ENCODE results near the gene CCNJL. TPM values are rescaled to one million over a fixed set of nuclear protein-coding genes. Genes with fewer than 3 reads are reported as not detected.

The CCNJL gene
- total and polyA plus RNA-seq, 4 donors, result 0.07 to 0.84 (median 0.63) TPM

GRCh38 chr5:160360310-160360709 is 47.9 kb upstream of the CCNJL start:
- Histone ChIP-seq H3K27ac (ENCODE audit: low read depth in 1 of 2, low read length in 2 of 2) (no peak overlapping the region), H3K4me1 (ENCODE audit: control insufficient read depth in 4 of 4, insufficient read depth in 4 of 4, low read length in 3 of 4) (no peaks in the 10 kb centered on the region), H3K9me3 (ENCODE audit: control insufficient read depth in 4 of 4, low read length in 3 of 4) (no peaks in the 10 kb centered on the region), H3K9ac (ENCODE audit: low read depth in 1 of 2, low read length in 2 of 2) (no peak overlapping the region), H3K27me3 (ENCODE audit: control insufficient read depth in 4 of 4, insufficient read depth in 4 of 4, low read length in 3 of 4) (no peaks in the 10 kb centered on the region), H3K4me3 (ENCODE audit: low read depth in 1 of 3, low read length in 3 of 3) (no peak overlapping the region), H3K36me3 (ENCODE audit: control insufficient read depth in 4 of 4, insufficient read depth in 3 of 4, low read depth in 1 of 4, low read length in 3 of 4) (no peaks in the 10 kb centered on the region)
- 77% methylated on average over 3 of the region's 3 CpGs for WGBS
- TF ChIP-seq NR2F2 (IDR thresholded peaks at IDR 0.05) (no peak), YY1 (IDR thresholded peaks at IDR 0.05) (no peak), FOXA1 (IDR thresholded peaks at IDR 0.05) (no peak), ZBTB33 (IDR thresholded peaks at IDR 0.05) (no peak), SP1 (IDR thresholded peaks at IDR 0.05) (no peak), MAX (IDR thresholded peaks at IDR 0.05) (no peak), EGR1 (IDR thresholded peaks at IDR 0.05; ENCODE audit: low read depth in 2 of 2) (no peak), JUND (IDR thresholded peaks at IDR 0.05) (no peak), FOXA2 (IDR thresholded peaks at IDR 0.05) (no peak), RAD21 (IDR thresholded peaks at IDR 0.05) (no peak), TAF1 (conservative IDR thresholded peaks at IDR 0.05) (no peak), RXRA (IDR thresholded peaks at IDR 0.05) (no peak), HNF4G (IDR thresholded peaks at IDR 0.05) (no peak), GABPA (IDR thresholded peaks at IDR 0.05 in 1 of 2, conservative IDR thresholded peaks at IDR 0.05 in 1 of 2) (no peak), HNF4A (conservative IDR thresholded peaks at IDR 0.05) (no peak)
- TF ChIP-seq, protein P1, sequence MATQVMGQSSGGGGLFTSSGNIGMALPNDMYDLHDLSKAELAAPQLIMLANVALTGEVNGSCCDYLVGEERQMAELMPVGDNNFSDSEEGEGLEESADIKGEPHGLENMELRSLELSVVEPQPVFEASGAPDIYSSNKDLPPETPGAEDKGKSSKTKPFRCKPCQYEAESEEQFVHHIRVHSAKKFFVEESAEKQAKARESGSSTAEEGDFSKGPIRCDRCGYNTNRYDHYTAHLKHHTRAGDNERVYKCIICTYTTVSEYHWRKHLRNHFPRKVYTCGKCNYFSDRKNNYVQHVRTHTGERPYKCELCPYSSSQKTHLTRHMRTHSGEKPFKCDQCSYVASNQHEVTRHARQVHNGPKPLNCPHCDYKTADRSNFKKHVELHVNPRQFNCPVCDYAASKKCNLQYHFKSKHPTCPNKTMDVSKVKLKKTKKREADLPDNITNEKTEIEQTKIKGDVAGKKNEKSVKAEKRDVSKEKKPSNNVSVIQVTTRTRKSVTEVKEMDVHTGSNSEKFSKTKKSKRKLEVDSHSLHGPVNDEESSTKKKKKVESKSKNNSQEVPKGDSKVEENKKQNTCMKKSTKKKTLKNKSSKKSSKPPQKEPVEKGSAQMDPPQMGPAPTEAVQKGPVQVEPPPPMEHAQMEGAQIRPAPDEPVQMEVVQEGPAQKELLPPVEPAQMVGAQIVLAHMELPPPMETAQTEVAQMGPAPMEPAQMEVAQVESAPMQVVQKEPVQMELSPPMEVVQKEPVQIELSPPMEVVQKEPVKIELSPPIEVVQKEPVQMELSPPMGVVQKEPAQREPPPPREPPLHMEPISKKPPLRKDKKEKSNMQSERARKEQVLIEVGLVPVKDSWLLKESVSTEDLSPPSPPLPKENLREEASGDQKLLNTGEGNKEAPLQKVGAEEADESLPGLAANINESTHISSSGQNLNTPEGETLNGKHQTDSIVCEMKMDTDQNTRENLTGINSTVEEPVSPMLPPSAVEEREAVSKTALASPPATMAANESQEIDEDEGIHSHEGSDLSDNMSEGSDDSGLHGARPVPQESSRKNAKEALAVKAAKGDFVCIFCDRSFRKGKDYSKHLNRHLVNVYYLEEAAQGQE (IDR thresholded peaks at IDR 0.05), result no peak
- TF ChIP-seq, protein P2, sequence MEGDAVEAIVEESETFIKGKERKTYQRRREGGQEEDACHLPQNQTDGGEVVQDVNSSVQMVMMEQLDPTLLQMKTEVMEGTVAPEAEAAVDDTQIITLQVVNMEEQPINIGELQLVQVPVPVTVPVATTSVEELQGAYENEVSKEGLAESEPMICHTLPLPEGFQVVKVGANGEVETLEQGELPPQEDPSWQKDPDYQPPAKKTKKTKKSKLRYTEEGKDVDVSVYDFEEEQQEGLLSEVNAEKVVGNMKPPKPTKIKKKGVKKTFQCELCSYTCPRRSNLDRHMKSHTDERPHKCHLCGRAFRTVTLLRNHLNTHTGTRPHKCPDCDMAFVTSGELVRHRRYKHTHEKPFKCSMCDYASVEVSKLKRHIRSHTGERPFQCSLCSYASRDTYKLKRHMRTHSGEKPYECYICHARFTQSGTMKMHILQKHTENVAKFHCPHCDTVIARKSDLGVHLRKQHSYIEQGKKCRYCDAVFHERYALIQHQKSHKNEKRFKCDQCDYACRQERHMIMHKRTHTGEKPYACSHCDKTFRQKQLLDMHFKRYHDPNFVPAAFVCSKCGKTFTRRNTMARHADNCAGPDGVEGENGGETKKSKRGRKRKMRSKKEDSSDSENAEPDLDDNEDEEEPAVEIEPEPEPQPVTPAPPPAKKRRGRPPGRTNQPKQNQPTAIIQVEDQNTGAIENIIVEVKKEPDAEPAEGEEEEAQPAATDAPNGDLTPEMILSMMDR (IDR thresholded peaks at IDR 0.05; ENCODE audit: low read depth, low read length, missing input control), result no peak
- TF ChIP-seq, protein P3, sequence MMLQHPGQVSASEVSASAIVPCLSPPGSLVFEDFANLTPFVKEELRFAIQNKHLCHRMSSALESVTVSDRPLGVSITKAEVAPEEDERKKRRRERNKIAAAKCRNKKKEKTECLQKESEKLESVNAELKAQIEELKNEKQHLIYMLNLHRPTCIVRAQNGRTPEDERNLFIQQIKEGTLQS (IDR thresholded peaks at IDR 0.05), result no peak
- no peak for DNase-seq (ENCODE audit: low spot score)

All from liver (tissue), 9 donors.